IMR-90 (cell line): Measurements from ENCODE around the gene VPS35L. TPM values are rescaled to one million over a fixed set of nuclear protein-coding genes. Genes with fewer than 3 reads are reported as not detected.

ENCODE experiments used
- ATAC-seq: fragments of 200-7000 bp; cut with Tn5 transposase; 2 replicates; pipeline ENCODE4 v1.9.1; 2020; ENCODE audit warnings: low read depth, mild to moderate bottlenecking, moderate library complexity
- BruUV-seq: library from RNA; stranded (reverse); fragments of 400-500 nt; replicated peaks from 2 replicates; lab custom pipeline; 2021; lab: Mats Ljungman, UMichigan
- CTCF ChIA-PET: fragments of 300-600 bp; formaldehyde crosslinking; extraction: SDS; loops from one replicate; lab custom pipeline; 2021; ENCODE audit warnings: antibody characterized with exemption; lab: Yijun Ruan, JAX
- POLR2A ChIA-PET: fragments of 300-600 bp; sonication (Branson Sonifier 250); formaldehyde crosslinking; loops from one replicate; lab custom pipeline; 2022; ENCODE audit warnings: antibody characterized with exemption; ENCODE audit not compliant: unreplicated experiment; lab: Charles Lee
- DNase-seq: peaks from one replicate; pipeline ENCODE4 v3.0.0; 2013
- H2AFZ ChIP-seq: replicated peaks from 2 replicates; pipeline ENCODE3; 2013; ENCODE audit warnings: low read length, mild to moderate bottlenecking; ENCODE audit not compliant: poor library complexity
- H2AK5ac ChIP-seq: 2 replicates; pipeline ENCODE4 v1.6.1; 2013; ENCODE audit warnings: low read depth, low read length, inconsistent platforms
- H2AK9ac ChIP-seq: replicated peaks from 2 replicates; pipeline ENCODE3; 2013; ENCODE audit warnings: mild to moderate bottlenecking, low read depth, low read length, moderate library complexity; ENCODE audit not compliant: poor library complexity
- H2BK120ac ChIP-seq: 2 replicates; pipeline ENCODE4 v1.6.1; 2013; ENCODE audit warnings: low read depth, low read length, inconsistent platforms
- H2BK15ac ChIP-seq: 3 replicates; pipeline ENCODE4 v1.6.1; 2013; ENCODE audit warnings: low read depth, low read length, inconsistent platforms
- H2BK20ac ChIP-seq: 2 replicates; pipeline ENCODE4 v1.6.1; 2013; ENCODE audit warnings: low read depth, mild to moderate bottlenecking, inconsistent platforms, low read length, moderate library complexity
- H2BK5ac ChIP-seq: 2 replicates; pipeline ENCODE4 v1.6.1; 2013; ENCODE audit warnings: mild to moderate bottlenecking, low read depth, low read length, inconsistent platforms; ENCODE audit not compliant: poor library complexity, severe bottlenecking
- H3K14ac ChIP-seq: replicated peaks from 2 replicates; pipeline ENCODE4 v1.6.1; 2013; ENCODE audit warnings: low read depth, low read length, inconsistent platforms
- H3K18ac ChIP-seq: 2 replicates; pipeline ENCODE4 v1.6.1; 2013; ENCODE audit warnings: low read depth, low read length, control low read depth
- H3K23ac ChIP-seq: 2 replicates; pipeline ENCODE4 v1.6.1; 2013; ENCODE audit warnings: low read depth, low read length, inconsistent platforms
- H3K27ac ChIP-seq: 2 replicates; pipeline ENCODE4 v1.5.1; 2013; ENCODE audit warnings: mild to moderate bottlenecking, control low read depth, low read length; ENCODE audit not compliant: insufficient read depth
- H3K27me3 ChIP-seq: 2 replicates; pipeline ENCODE4 v1.6.1; 2013; ENCODE audit warnings: low read length; ENCODE audit not compliant: control insufficient read depth, insufficient read depth
- H3K36me3 ChIP-seq: 2 replicates; pipeline ENCODE4 v1.6.1; 2013; ENCODE audit warnings: low read length, mixed read lengths; ENCODE audit not compliant: control insufficient read depth, insufficient read depth
- H3K4ac ChIP-seq: 2 replicates; pipeline ENCODE4 v1.6.1; 2013; ENCODE audit warnings: low read depth, low read length, inconsistent platforms
- H3K4me1 ChIP-seq: 2 replicates; pipeline ENCODE4 v1.6.1; 2013; ENCODE audit warnings: low read length, mixed read lengths; ENCODE audit not compliant: control insufficient read depth, insufficient read depth
- H3K4me2 ChIP-seq: 2 replicates; pipeline ENCODE4 v1.6.1; 2013; ENCODE audit warnings: low read depth, mild to moderate bottlenecking, control low read depth, low read length, moderate library complexity
- H3K4me3 ChIP-seq: 2 replicates; pipeline ENCODE4 v1.5.1; 2013; ENCODE audit warnings: low read depth, mild to moderate bottlenecking, control low read depth, low read length, moderate library complexity; ENCODE audit not compliant: insufficient read depth
- H3K56ac ChIP-seq: 2 replicates; pipeline ENCODE4 v1.6.1; 2013; ENCODE audit warnings: low read length, inconsistent platforms; ENCODE audit not compliant: insufficient read depth; ENCODE audit errors: extremely low read depth
- H3K79me1 ChIP-seq, 2 experiments: 2 replicates each; pipeline ENCODE4 v1.6.1; 2013; ENCODE audit warnings: low read length in 2 of 2, inconsistent platforms in 1 of 2, low read depth in 1 of 2
- H3K9ac ChIP-seq: 2 replicates; pipeline ENCODE4 v1.6.1; 2013; ENCODE audit warnings: low read depth, low read length, control low read depth
- H3K9me1 ChIP-seq: 2 replicates; pipeline ENCODE4 v1.6.1; 2013; ENCODE audit warnings: low read length, inconsistent platforms; ENCODE audit not compliant: insufficient read depth
- H3K9me3 ChIP-seq: 2 replicates; pipeline ENCODE4 v1.6.1; 2013; ENCODE audit warnings: low read length; ENCODE audit not compliant: control insufficient read depth, insufficient read depth
- H4K20me1 ChIP-seq: 2 replicates; pipeline ENCODE4 v1.6.1; 2013; ENCODE audit warnings: low read length, inconsistent platforms; ENCODE audit not compliant: insufficient read depth
- H4K5ac ChIP-seq: 2 replicates; pipeline ENCODE4 v1.6.1; 2013; ENCODE audit warnings: mild to moderate bottlenecking, low read depth, low read length, control low read depth
- H4K8ac ChIP-seq, 2 experiments: 2 replicates each; pipeline ENCODE4 v1.6.1; 2013; ENCODE audit warnings: low read depth in 2 of 2, low read length in 2 of 2, control low read depth in 1 of 2, inconsistent platforms in 1 of 2
- H4K91ac ChIP-seq: 2 replicates; pipeline ENCODE4 v1.6.1; 2013; ENCODE audit warnings: low read depth, low read length, inconsistent platforms; ENCODE audit not compliant: insufficient read depth
- MAZ ChIP-seq: IDR thresholded peaks from 2 replicates; pipeline ENCODE4 v1.6.1; 2012; ENCODE audit warnings: low read depth, mild to moderate bottlenecking, low read length, improper control_type of control experiment, moderate library complexity, borderline replicate concordance
- MXI1 ChIP-seq: IDR thresholded peaks from 2 replicates; pipeline ENCODE4 v1.6.1; 2012; ENCODE audit warnings: low read depth, mild to moderate bottlenecking, low read length, moderate library complexity, borderline replicate concordance
- WGBS, 2 experiments: methylation state at CpG; one replicate each; pipeline versions ENCODE4 v1.1.5 to v1.1.7; 2013; ENCODE audit warnings: missing lambda C conversion rate in 2 of 2; ENCODE audit not compliant: insufficient read length in 1 of 2; ENCODE audit errors: extremely low coverage in 2 of 2; 5-methylcytosine and 5-hydroxymethylcytosine counted together
- dilution Hi-C: fragments of 300-500 bp; cut with HindIII; formaldehyde crosslinking; loops from one replicate; pipeline ENCODE4 v1.14.3; 2018; ENCODE audit warnings: low sequenced_read_pairs; ENCODE audit not compliant: unreplicated experiment
- in situ Hi-C: fragments of 300-500 bp; cut with MboI; formaldehyde crosslinking; loops from 3 replicates; pipeline ENCODE4 v1.14.3; 2019; ENCODE audit warnings: low sequenced_read_pairs, inconsistent platforms, mixed read lengths
- intact Hi-C: fragments of 100-400 bp; cut with micrococcal nuclease; formaldehyde crosslinking; loops from 2 replicates; pipeline ENCODE4 v1.10.0; 2022
- polyA plus RNA-seq, 3 experiments: library from polyadenylated mRNA; depleted of rRNA; stranded (reverse); fragments of >200 nt; gene quantifications; 2 replicates each; pipeline ENCODE4 v1.2.3, GENCODE V29; 2012; ENCODE audit warnings: low replicate concordance in 1 of 3
- total RNA-seq: library from RNA; depleted of rRNA; stranded (reverse); fragments of >200 nt; gene quantifications from 2 replicates; pipeline ENCODE4 v1.2.3, GENCODE V29; 2012

VPS35L gene
- total and polyA plus RNA-seq, 2 of the 4 experiments (the other 2 are of a cell fraction), result 28.0 to 40.1 TPM

DNA sequence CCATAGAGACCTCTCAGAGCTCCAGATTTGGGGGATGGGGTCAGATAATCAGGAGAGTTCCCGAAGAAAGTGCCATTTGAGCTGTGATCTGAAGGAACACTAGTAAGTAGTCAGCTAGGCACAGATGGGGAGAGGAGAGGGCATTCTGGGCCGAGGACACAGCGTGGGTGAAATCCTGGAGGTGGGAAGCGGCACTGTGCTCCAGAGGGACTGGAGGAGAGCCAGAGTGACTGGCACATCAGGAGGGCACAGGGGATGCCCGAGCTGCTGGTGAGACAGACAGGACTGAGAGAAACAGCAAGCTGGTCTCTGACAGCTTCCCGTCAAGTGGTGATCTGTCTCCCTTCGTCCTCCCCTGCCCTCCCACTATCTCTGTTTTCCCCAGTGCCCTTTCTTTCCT is 121.9 kb downstream of the VPS35L start:
- Histone ChIP-seq H3K14ac (no peak overlapping the region), H3K23ac (no peak overlapping the region), H3K4me2 (no peak overlapping the region), H3K36me3 (peaks cover 13% of the 10 kb centered on the region), H3K9ac (no peak overlapping the region), H3K56ac (no peak overlapping the region), H3K4me3 (no peak overlapping the region), H2BK20ac (no peak overlapping the region), H4K20me1 (no peaks in the 10 kb centered on the region), H3K27ac (no peak overlapping the region), H3K9me1 (no peaks in the 10 kb centered on the region), H3K4me1 (no peaks in the 10 kb centered on the region), H4K91ac (no peak overlapping the region), H2AK9ac (no peak overlapping the region), H2AK5ac (no peak overlapping the region), H4K8ac (no peak overlapping the region), H2BK15ac (no peak overlapping the region), H3K9me3 (no peaks in the 10 kb centered on the region), H2BK120ac (no peak overlapping the region), H4K5ac (no peak overlapping the region), H3K79me1 (no peaks in the 10 kb centered on the region; a peak in 1 of 4 replicates), H2BK5ac (no peak overlapping the region), H3K4ac (no peak overlapping the region), H3K18ac (no peak overlapping the region), H3K27me3 (no peaks in the 10 kb centered on the region), H2AFZ (no peak overlapping the region)
- no peak for DNase-seq
- 96% methylated on average over 3 of the region's 7 CpGs; no CpG with 5 or more reads in 1 of the 2 experiments for WGBS, 2 experiments
- ChIA-PET POLR2A (no interaction called here), CTCF (interaction anchor here (0.5 kb wide), 1 partner anchor 215 kb away, joined by 3 read pairs; no protein-coding TSS in a partner anchor)
- in situ Hi-C loops (no loop called here), intact Hi-C loops (no loop called here), dilution Hi-C loops (no loop called here)
- no peak for ATAC-seq
- BruUV-seq, result no TSS peak
- TF ChIP-seq MXI1 (no peak), MAZ (no peak)
